Measurements from ENCODE around the gene TNFRSF19.

GRCh38 chr13:23550163-23550562, 20.0 kb upstream of the TNFRSF19 start:
- TF ChIP-seq CTCF (IDR thresholded peaks at IDR 0.05; ENCODE audit: insufficient read depth, low read length) (no peak), REST (IDR thresholded peaks at IDR 0.05; ENCODE audit: insufficient replicate concordance, low read depth) (no peak), POLR2AphosphoS5 (IDR thresholded peaks at IDR 0.05; ENCODE audit: low read depth) (no peak), GABPA (IDR thresholded peaks at IDR 0.05; ENCODE audit: low read depth) (no peak), SPI1 (IDR thresholded peaks at IDR 0.05; ENCODE audit: borderline replicate concordance, low read depth) (no peak)
